LHCN-M2 (cell line): ENCODE results near the gene PAX3. TPM values are rescaled to one million over a fixed set of nuclear protein-coding genes. Genes with fewer than 3 reads are reported as not detected.
A peak's percentile ranks its signal among the peaks of the same experiment; 100 is the strongest.
"Not testable (repeated sequence)": the region's sequence is repeated elsewhere in the genome, so short reads cannot be mapped to it uniquely, and the experiment has no call there.

Source experiments
- DNase-seq: peaks from one replicate; pipeline ENCODE4 v3.0.0-alpha.2; 2012; ENCODE audit warnings: low read depth
- total RNA-seq: library from RNA; depleted of rRNA; stranded (reverse); fragments of >200 nt; gene quantifications from 2 replicates; pipeline ENCODE4 v1.2.3, GENCODE V29; 2014

PAX3 gene
- total RNA-seq, 1 experiment from 2014 or later, result 3.9 TPM

DNA sequence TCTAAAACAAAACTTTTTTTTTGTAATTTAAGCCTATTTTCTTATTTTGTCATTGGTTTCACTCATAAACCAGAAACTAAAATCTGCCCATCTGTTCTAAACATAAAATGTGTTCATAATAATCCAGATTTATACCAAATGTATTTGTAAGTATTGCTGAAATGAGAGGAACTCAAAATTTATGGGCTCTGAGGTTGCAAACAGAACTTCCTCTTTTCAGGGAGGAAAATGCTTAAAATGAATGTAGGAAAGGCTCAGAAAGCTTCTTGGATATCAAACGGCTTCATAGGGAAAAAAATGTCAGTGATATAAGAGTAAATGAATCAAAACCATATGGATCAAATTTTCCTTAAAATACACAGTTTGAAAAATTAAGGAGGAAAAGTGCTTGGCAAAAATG lies 83.9 kb downstream of the PAX3 start:
- no peak for DNase-seq

DNA sequence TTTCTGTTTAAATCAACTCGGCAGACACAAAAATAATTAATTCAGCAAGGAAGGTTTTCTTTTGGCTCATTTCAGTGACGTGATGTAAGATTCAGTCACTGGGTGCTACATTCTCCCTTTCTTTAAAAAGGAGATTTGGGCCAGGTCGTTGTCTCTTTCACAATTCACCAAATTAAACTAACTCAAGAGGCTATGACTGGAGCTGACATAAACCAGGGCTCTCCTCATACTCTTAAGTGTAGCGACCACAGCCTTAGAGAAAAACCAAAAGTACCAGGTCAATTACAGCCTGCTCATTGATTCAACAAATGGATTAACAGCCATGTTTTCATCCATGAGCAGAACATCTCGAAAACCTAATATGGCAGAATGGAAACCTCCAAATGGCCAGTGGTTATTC lies 85.7 kb downstream of the PAX3 start:
- no peak for DNase-seq

DNA sequence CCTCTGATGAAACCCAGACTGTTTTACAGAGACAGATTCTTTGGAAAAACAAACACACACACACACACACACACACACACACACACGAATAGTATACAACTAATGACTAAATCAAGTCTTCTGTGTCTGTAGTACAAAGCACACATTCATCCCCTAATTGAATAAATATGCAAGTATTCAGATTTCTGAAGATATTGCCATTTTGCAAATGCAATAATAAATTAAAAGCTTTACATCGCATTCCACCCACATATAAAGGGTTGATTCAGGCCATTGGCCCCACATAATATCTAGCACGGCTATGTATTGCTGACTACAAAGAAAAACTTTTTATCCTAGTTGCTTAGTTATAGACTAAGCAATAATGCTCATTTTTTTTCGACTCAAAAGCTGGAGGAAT lies 86.2 kb downstream of the PAX3 start:
- no peak for DNase-seq

DNA sequence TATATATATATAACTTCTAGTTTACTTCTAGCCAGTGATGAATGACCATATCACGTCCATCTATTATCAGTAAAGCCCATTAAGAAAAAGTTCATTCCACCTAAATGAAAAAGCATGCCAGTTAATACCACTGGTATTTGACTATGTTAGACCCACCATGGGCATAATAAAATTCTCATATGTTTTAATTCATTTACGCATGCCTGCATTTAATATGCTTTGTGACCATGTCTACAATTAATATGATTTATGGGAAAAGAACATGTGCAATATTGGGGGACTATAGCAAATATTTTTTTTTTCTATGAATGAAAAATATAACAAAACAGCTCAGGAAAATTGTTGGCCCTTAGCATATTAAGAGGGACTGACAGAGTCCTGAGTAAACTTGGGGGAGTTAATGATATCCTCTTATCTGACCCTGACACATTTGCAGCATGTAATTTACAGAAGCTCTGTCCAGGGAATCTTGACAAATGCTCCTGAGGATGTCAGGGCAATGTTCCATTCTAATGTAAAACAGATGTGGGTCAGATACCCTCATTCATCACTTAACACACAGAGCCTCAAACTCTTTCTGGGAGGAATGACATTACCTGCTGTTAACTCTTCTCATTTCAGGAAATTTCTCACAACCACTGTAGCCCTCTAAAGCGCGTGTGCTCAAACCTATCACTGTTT lies 90.6 kb downstream of the PAX3 start:
- no peak for DNase-seq

DNA sequence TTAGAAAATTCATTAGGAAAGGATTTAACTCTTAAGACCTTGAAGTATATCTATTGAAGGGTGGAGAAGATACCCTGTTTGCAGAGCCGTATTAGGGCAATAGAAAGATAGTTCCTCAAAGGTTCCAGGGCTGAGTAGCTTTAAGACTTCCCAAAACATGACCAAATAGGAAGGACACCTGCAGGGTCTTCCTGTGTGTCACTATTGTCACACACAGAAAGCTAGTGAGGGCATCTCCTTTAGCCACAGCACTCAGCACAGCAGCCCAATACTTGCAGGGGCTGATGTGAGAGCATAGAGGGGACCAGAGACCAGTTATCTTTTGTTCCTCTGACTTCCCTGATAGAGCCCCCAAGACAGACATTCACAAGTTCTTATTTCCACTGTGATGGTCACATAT lies 93.7 kb downstream of the PAX3 start:
- no peak for DNase-seq

DNA sequence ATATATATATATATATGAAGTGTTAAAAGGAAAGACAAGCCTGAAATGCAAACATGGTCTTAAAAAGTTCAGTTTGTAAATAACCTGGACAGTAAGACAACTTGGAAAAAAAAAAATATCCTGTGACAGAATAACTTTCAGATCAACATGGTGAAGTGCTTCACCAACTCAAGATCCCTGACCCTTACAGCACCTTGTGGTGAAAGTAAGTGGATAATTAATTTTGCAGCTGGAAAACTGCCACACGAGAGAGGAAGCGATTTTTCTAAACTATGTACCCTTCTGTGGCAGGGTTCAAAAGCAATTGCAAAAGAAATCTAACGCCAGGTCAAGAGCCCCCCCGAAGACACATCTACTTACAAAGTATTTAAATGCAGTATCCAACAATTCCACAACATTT lies 95.8 kb downstream of the PAX3 start:
- DNase-seq, result no peak

DNA sequence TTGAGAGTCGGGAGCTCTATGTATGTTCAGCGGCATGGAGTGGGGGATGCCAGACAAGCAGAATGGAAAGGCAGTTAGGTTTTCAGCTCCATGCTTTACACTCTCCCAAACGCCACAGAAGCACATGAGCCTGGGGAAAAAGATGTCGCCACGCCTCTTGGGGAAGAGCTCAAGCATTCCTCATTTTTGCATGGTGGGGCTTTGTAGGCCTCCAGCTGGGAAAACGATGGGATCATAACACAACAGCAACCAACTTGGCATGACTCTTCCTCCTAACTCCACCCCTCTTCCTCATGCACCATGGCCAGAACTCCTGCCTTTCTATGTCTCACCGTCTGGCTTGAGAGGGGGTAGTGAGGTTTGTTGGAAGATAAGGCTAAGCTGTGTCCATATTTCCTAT lies 102.6 kb downstream of the PAX3 start:
- DNase-seq, result peak; percentile 1

DNA sequence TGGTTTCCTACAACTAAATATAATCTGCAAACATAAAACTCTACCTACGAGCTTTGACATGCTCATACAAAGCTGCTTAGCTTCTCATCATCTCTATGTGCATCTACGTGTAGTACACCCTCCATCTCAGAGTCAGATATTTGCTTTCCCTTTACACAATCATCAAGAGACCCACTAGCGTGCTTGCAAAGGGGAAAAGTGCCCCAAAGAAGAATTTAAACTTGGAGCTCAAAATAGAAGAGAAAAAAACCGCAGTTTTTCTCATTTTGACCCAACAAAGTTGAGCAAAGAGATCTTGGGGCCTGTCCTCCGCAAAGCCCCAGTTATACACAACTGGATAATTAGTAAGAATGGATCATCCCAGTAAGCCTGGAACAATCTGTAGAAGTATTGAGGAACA lies 104.1 kb downstream of the PAX3 start:
- DNase-seq, result no peak

DNA sequence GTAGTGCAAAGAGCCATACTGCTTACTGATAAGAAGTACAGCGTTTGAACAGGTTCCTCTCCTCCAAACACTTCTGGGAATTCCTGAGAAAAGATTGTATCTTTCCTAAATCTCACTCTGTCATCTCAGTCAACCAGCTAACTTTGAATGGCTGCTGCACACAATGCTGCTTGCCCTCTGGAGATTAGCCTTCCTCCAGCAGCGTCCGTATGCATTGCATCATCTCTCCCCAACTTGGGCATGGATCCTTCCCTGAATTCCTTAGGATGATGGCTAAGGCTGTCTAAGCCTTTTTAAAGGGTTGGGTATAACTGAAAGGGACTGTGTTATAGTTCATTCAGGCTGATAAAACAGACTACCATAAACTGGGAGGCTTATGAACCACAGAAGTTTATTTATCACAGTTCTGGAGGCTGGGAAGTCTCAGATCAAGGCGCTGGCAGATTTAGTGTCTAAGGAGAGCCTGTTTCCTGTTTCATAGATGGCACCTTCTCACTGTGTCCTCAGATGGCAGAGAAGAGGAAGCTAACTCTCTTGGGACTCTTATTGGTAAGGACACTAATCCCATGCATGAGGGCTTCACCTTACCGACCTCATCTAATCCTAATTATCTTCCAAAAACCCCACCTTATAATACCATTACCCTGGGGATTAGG lies 105.3 kb downstream of the PAX3 start:
- DNase-seq, result peak; percentile 4

DNA sequence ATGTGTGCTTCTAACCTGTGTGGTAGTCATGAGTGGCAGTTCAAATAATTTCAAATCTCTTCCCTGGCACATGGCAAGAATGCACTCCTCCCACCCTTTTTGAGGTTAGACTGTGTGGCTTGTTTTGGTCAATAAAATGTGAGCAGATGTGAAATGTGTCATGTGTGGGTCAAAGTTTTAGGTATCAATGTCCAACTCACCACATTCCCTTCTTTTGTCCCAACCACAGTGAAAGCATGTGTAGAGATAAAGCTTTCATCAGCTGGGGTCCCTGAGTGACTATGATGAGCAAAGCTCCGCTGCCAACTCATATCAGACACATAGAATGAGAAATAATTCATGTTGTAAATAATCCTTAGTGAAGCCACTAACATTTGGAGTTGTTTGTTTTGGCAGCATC lies 118.2 kb downstream of the PAX3 start:
- DNase-seq, result peak; percentile 78

DNA sequence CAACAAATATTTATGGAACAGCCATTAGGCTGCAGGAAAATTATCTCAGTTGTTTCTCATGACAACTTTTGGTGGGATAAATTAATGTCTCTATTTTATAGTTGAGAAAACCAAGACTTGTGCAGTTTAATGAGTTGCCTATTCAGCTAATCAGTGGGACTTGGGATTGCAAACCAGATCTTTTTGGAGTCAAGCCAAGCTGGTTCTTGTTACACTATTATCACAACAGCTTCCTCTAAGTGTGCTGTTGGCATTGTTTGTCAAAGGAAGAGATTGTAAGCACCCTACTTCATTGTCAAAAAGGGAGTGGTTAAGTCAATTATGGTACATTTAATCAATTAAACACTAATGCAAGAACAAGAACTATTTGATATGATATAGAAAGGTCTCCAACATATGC lies 119.2 kb downstream of the PAX3 start:
- no peak for DNase-seq

DNA sequence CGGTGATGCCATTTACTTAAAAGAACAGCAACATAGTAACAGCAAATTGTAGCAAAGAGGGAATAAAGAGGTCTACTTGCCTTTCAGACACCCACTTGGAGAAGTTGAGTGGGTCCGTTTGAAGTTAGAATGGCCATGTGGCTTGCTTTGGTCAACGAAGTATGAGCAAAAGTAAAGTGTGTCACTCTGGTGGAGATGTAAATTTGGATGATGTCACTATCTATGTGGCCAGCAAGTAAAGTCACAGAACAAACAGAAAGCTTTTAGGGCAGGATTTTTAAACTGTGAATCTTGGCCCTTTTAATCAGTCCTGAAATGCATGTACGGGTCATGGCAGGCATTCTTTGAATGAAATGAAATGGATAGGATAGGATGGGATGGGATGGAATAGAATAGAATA lies 120.3 kb downstream of the PAX3 start:
- no peak for DNase-seq

DNA sequence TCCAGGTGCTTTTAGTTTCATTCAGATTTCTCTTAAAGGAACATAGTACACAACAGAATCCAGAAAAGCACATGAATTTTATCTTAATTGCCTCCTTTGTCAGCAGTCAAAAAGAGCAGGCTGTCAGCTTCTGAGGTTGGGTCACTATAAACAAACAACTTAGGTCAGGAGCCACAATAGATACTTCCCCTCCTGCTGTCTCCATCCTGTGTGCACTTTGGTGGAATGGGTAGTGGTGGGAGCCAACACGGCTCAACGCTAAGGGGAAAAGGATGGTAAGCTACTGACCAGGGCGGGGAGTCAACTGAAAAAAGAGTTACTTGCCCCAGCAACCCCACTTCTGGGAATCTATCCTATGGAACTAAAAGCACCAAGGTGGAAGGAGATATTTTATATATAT lies 121.9 kb downstream of the PAX3 start:
- DNase-seq, result no peak

DNA sequence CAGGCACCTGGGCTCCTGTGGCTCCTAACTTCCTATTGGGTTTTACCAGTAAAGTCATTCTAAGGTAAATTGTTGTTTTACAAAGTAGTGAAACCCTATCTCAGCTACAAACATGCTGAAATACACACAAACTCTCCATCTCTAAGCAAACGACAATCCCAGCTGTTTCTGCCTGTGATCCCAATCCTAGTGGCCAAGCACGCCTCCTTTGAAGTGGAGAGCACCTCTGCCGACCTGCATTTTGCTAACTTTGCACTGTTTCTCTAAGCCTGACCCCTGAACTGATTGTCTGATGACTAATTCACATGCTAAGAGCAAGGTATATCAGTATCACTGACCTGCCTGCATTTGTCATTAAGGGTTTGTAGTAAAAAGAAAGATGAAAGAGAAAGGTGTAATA lies 124.3 kb downstream of the PAX3 start:
- DNase-seq, result no peak

DNA sequence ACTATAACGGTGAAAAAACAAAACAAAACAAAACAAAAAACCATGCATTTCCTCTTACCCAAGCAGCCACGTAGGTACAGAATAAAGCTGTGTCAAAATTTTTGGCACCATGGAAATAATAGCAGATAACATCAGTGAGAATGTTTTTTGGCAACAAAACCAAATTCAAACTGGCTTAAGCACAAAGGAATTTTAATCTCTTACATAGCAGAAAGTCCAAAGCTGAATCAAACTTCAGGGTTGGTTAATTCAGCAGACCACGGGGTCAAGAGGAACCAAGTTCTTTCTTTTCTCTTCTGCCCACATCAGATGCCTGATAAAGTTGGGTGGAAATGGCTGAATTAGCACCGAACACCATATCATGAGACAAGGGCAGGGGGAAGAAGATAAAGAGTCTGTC lies 129.5 kb downstream of the PAX3 start:
- no peak for DNase-seq

DNA sequence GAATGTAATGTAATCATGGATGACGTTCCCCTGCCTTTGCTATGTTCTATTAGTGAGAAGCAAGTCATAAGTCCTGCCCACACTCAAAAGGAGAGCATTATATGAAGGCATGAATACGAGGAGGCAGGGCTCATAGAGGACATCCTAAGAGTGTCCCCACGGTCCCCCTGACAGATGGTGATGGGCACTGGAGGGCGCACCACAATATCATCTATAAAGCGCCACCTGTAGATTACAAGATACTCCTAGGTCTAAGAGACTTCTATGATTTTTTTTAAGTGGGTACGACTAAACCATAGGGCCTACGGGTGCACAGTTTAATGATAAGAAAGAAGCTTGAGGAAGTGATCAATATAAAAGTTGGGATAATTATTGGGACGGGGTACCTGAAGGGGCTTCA lies 131.0 kb downstream of the PAX3 start:
- DNase-seq, result no peak

DNA sequence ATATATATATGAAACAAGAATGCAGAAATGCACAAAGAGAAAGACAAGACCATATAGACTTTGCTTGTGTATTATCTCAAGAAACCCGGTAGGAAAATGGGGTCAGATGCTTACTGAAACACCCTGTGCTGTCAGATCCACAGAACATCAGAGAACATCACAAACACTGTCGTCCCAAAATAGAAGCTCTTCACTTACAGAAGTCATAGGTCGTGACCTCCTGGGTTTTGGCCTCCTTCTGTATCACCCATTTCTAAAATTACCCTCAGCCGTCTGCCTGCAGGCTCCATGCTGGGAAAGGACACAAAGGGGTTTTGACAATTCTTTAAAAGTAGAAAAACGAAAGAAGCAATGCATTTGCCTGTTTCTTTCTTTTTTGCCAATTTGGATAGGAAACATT lies 137.9 kb downstream of the PAX3 start:
- no peak for DNase-seq

DNA sequence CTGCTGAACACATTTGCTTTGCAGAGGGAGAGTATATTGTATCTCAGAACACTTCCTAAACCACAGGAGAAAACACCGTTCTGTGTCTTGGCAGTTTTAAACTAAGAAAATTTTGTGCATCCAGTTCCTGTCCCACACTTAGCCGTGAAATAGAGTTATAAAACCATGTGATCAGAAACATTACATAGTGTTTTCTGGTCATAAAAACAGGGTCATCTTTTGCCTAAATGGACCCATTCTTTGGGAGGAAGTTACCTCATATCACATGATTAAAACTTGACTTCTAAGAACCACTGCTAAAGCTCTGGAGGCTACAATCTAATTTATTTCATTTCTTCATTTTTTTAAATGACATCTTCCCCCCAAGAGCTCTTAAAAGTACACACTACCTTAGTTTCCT lies 138.7 kb downstream of the PAX3 start:
- no peak for DNase-seq

DNA sequence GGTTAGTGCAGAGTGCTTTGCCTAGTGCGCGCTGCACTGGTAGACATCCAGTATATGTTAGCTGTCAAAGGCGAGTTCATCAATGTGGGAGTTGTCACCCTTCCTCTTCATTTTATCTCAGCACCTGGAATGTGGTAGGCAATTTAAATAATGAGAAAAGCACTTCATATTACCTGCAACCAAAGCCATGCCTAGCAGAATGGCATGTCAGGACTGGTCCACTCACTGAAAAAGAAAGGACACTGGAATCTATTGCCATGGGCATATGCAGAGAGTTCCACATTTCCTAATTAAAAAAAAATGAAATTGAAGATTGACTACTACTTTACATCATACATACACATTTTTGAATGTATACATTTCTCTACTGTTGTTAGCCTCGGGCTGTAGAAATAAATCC lies 139.6 kb downstream of the PAX3 start:
- no peak for DNase-seq

DNA sequence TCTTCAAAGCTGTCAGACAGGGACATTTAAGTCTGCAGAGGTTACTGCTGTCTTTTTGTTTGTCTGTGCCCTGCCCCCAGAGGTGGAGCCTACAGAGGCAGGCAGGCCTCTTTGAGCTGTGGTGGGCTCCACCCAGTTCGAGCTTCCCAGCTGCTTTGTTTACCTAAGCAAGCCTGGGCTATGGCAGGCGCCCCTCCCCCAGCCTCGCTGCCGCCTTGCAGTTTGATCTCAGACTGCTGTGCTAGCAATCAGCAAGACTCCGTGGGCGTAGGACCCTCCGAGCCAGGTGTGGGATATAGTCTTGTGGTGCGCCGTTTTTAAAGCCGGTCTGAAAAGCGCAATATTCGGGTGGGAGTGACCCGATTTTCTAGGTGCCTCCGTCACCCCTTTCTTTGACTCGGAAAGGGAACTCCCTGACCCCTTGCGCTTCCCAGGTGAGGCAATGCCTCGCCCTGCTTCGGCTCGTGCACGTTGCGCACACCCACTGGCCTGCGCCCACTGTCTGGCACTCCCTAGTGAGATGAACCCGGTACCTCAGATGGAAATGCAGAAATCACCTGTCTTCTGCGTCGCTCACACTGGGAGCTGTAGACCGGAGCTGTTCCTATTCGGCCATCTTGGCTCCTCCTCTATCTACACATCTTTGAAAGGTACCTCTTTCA lies 143.7 kb downstream of the PAX3 start:
- not testable (repeated sequence) for DNase-seq
